ENCODE results near the gene DIP2C.

Gene DIP2C

GRCh38 chr10:664301-664700 is 25.2 kb downstream of the DIP2C start:
- no peaks in the 10 kb centered on the region for H3K27me3 ChIP-seq
- DNase-seq, result no peak
- peaks cover 0 to 66% (median 21%) of the 10 kb centered on the region in 4 donors for H3K4me1 ChIP-seq
- no peak overlapping the region for H3K27ac ChIP-seq
- no peaks in the 10 kb centered on the region for H3K36me3 ChIP-seq
- no peak for TF ChIP-seq CTCF (IDR thresholded peaks at IDR 0.05)
- no peaks in the 10 kb centered on the region for H3K9me3 ChIP-seq
- intact Hi-C loops (cut with DNase I; ENCODE audit: low total_unique reads), result no loop called here
- no peak overlapping the region for H3K4me3 ChIP-seq

DNA sequence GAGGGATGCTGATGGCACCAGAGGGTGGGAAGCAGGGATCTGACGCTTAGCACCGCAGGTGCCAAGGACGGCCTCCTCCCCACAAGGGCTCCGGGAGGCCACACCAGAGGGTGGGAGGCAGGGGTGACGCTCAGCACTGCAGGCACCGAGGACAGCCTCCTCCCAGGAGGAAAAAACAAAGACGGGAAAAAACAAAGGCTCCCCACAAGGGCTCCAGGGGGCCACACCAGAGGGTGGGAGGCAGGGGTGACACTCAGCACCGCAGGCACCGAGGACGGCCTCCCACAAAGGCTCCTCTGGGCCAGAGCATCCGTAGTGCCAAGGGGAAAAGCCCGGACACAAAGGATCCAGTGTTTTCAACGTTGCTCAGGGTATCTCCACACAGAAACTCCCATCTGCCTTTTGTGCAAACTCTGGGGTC is 25.6 kb downstream of the DIP2C start:
- H3K4me1 ChIP-seq, result peaks cover 0 to 71% (median 24%) of the 10 kb centered on the region in 4 donors
- DNase-seq, result peak in 1 of 2 donors; percentile 48

DNA sequence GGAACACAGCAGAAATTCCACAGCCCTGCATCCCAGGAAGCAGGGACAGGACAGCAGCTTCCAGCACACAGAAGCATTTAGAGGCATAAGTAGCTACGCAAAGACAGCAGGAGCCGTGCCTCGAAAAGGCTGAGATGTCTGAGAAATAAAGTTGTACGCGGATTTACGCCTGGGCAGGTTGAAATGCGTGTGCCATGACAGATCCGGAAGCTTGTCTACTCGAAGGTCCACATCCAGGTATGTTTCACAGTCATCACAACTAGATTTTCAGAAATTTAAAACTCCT is 26.1 kb downstream of the DIP2C start:
- H3K27ac ChIP-seq, result no peak overlapping the region
- H3K36me3 ChIP-seq, result no peaks in the 10 kb centered on the region
- H3K4me1 ChIP-seq, result peaks cover 0 to 75% (median 26%) of the 10 kb centered on the region in 4 donors
- no peak for TF ChIP-seq CTCF (IDR thresholded peaks at IDR 0.05)
- H3K4me3 ChIP-seq, result no peak overlapping the region
- intact Hi-C loops (cut with DNase I; ENCODE audit: low total_unique reads), result no loop called here
- no peaks in the 10 kb centered on the region for H3K9me3 ChIP-seq
- no peaks in the 10 kb centered on the region for H3K27me3 ChIP-seq
- DNase-seq, result no peak

More for the DNA sequence above, 25.6 kb downstream of the DIP2C start:
- Histone ChIP-seq H3K27me3 (no peaks in the 10 kb centered on the region), H3K9me3 (no peaks in the 10 kb centered on the region), H3K27ac (no peak overlapping the region), H3K4me3 (no peak overlapping the region), H3K36me3 (no peaks in the 10 kb centered on the region)
- no peak for TF ChIP-seq CTCF (IDR thresholded peaks at IDR 0.05)
- intact Hi-C loops (cut with DNase I; ENCODE audit: low total_unique reads), result no loop called here

DNA sequence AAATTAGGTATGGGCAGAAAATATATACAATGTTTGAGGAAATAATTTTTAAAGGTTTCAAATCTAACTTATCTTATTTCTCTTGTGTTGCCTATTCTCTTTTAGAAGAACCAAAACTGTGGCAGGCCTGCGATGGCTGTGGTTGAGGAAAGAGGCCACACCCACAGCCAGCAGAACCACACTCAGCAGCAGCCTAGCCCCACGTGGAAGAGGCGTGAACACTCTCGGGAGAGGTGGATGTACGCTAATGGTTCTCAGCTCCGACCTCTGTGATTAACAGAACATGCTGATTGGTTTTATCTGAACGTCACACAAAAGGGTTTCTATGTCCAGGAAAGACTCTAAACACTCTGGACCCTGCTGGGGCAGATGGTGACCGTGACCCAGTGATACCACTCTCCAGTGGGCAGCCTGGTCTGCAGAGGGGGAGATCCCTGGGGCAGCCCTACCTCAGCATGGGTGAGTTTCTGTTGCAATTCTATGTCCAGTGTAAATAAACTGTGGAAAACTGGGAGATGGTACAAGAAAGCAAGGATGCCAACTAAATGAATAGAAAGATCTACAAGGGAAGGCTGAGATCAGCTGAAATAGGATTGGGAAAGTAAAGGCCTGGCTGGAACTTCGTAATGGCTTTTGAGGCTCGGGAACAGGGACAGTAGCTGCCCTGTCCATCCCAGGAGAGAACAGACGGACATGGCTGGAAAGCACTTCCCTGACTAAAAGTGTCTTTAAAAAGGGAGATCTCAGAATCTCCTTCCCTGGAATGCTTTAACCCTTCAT is 26.6 kb downstream of the DIP2C start:
- Histone ChIP-seq H3K9me3 (no peaks in the 10 kb centered on the region), H3K4me3 (no peak overlapping the region), H3K36me3 (no peaks in the 10 kb centered on the region), H3K4me1 (peaks cover 0 to 78% (median 27%) of the 10 kb centered on the region in 4 donors), H3K27ac (no peak overlapping the region), H3K27me3 (no peaks in the 10 kb centered on the region)
- no peak for TF ChIP-seq CTCF (IDR thresholded peaks at IDR 0.05)
- DNase-seq, result no peak
- intact Hi-C loops (cut with DNase I; ENCODE audit: low total_unique reads), result no loop called here

DNA sequence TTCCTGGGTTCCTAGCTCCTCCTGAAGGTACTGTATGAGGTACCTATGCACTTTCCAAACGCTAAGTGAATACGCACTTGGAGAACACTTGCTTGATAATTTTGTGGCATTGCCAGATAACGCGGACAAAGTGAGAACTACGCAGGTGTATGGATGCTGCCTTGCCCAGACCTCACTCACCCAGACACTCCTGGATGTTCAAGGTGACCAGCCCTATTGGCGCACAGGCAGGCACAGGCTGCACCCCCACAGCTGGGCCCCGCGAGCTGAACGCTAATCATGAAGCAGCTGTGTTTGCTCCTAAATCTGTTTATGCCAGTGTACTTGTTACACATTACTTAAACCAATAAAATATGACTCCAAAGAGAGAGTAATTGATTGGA is 27.3 kb downstream of the DIP2C start:
- DNase-seq, result no peak
- Histone ChIP-seq H3K4me3 (no peak overlapping the region), H3K27ac (no peak overlapping the region), H3K4me1 (peaks cover 0 to 75% (median 27%) of the 10 kb centered on the region in 4 donors), H3K27me3 (no peaks in the 10 kb centered on the region), H3K9me3 (no peaks in the 10 kb centered on the region), H3K36me3 (no peaks in the 10 kb centered on the region)
- no peak for TF ChIP-seq CTCF (IDR thresholded peaks at IDR 0.05)
- intact Hi-C loops (cut with DNase I; ENCODE audit: low total_unique reads), result no loop called here
